RPMI7951 (cell line): ENCODE data around the gene CCDC171. TPM values are rescaled to one million over a fixed set of nuclear protein-coding genes. Genes with fewer than 3 reads are reported as not detected.
"Not testable (repeated sequence)": the region's sequence is repeated elsewhere in the genome, so short reads cannot be mapped to it uniquely, and the experiment has no call there.

Source experiments
- DNase-seq: peaks from one replicate; pipeline ENCODE4 v3.0.0-alpha.2; 2012; ENCODE audit warnings: low read depth
- total RNA-seq: library from RNA; depleted of rRNA; stranded (reverse); fragments of >200 nt; shearing (Covaris generic); gene quantifications from 2 replicates; pipeline ENCODE4 v1.2.3, GENCODE V29; 2014

Gene CCDC171
- total RNA-seq, 1 experiment from 2014 or later: 0.48 TPM

- peak; percentile 29 for DNase-seq
These were observed 144.1 kb downstream of the CCDC171 start for GRCh38 chr9:15696979-15697378.

DNA sequence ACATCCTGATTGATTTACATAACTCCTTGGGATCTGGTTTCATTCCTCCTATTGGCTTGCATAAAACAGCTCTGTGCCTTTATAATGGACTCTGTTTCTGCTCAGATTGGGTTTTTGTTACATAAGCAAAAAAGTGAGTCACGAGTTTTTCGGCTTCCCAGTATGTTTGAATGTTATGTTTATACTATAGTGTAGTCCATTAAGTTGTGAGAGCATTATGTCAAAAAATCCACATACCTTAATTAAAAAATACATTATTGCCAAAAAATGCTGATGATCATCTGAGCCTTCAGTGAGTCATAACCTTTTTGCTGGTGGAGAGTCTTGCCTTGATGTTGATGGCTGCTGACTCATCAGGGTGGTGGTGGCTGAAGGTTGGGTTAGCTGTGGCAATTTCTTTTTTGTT, 144.6 kb downstream of the CCDC171 start:
- DNase-seq: peak; percentile 65

GRCh38 chr9:15699876-15700559, 147.2 kb downstream of the CCDC171 start:
- not testable (repeated sequence) for DNase-seq

DNA sequence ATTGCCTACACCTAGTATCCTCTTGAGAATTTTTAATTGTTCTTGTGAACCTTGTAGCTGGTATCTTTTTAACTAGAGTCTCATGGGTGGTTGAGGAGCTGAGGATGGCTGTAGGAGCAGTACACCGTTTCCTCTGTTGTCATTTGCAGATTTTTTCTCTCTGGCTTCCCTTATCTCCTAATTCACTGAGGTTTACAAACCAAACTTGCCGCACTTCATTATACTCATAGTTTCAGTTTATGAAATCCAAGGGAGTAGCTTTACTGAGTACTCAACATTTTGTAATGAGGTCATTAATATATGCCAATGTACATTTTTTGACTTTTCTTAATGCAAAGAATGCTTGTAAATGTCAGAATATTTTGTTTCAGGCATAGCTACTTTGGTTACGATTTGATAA, 154.2 kb downstream of the CCDC171 start:
- no peak for DNase-seq

DNA sequence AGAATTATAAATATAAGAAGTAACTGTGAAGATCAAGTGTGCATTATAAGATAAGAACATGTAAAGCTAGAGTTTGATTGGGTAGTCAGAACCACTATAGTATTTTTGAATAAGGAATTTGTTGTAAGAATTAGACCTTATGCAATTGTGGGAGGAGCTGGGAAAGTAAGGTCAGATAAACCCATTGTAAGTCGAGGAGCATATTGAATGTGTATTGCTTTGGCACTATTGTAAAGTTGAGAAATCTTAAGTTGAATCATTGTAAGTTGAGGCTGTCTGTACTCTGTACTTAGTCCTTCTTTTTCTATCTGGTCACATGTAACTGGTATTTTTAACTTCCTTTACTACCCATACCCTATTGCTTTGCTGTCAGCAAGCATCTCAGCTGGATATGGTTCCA, 158.7 kb downstream of the CCDC171 start:
- no peak for DNase-seq

DNA sequence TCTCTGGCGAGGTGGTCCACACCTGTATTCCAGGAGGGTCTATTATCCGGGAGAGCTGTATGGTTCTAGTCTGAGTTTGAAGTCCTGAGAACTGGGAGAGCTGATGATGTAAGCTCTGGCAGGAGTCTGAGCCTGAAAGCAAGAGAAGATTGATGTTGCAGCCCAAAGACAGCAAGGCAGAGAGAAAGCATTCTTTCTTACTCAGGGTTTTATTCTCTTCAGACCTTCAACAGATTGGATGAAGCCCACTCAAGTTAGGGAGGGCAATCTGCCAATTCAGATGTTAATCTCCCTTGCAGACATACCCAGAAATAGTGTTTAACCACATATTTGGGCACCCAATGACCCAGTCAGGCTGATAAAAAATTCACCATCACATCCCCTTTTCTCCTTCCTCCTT, 159.1 kb downstream of the CCDC171 start:
- no peak for DNase-seq

- DNase-seq: no peak
These were observed 161.9 kb downstream of the CCDC171 start for GRCh38 chr9:15714746-15715145.

DNA sequence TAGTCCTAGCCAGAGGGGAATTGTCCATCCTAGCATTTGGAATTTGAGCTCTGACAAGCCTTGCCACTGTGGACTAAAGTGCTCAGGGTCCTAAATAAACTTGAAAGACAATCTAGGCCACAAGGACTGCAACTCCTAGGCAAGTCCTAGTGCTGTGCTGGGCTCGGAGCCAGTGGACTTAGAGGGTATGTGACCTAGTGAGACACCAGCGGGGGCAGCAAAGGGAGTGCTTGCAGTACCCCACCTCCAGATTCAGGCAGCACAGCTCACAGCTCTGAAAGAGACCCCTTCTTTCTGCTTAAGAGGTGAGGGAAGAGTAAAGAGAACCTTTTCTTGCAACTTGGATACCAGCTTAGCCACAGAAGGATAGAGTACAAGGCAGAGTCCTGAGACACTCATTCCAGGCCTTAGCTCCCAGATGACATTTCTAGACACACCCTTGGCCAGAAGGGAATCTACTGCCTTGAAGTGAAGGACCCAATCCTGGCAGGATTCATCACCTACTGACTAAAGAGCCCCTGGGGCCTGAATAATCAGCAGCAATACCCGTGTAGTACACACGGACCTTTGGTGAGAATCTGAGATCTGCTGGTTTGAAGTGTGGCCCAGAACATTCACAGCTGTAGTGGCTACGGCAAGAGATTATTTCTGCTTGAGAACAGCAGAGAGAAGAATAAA, 164.6 kb downstream of the CCDC171 start:
- peak; percentile 1 for DNase-seq

DNA sequence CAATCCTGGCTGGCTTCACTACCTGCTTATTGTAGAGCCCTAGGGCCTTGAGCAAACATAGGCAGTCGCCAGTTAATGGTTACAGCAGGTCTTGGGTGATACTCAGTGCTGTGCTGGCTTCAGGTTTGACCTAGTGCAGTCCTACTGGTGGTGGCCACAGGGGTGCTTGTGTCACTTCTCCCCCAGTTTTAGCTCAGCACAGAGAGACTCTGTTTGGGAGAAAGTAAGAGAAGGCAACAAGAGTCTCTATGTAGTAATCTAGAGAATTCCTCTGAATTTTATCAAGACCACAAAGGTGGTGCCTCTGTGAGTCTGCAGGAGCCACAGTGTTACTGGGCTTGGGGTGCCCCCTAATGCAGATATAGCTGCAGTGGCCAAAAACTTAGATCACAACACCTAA, 165.6 kb downstream of the CCDC171 start:
- DNase-seq: no peak

- no peak for DNase-seq
These were observed 168.0 kb downstream of the CCDC171 start for GRCh38 chr9:15720861-15721260.

- DNase-seq: peak; percentile 3
These were observed 170.0 kb downstream of the CCDC171 start for GRCh38 chr9:15722888-15723287.

- DNase-seq: peak; percentile 2
These were observed 171.2 kb downstream of the CCDC171 start for GRCh38 chr9:15724016-15724415.

GRCh38 chr9:15724612-15725011, 171.8 kb downstream of the CCDC171 start:
- no peak for DNase-seq

DNA sequence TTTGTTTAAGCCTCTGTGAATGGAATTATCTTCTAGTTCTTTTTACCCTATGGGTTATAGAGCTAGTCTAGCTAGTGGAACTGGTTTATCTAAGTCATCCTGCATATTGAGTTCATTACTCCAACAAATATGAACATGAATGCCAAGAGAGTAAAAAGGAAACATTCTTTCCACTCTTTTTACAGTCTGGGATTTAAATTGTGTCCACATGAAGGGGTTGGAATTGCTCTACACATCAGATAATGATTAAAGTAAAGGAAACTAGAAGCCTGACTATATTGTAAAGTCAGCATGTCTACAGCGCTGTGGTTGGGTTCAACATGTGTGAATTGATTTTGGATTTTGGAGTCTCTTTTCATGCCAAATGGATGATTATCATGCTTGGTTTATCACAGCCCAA, 173.1 kb downstream of the CCDC171 start:
- DNase-seq: no peak

DNA sequence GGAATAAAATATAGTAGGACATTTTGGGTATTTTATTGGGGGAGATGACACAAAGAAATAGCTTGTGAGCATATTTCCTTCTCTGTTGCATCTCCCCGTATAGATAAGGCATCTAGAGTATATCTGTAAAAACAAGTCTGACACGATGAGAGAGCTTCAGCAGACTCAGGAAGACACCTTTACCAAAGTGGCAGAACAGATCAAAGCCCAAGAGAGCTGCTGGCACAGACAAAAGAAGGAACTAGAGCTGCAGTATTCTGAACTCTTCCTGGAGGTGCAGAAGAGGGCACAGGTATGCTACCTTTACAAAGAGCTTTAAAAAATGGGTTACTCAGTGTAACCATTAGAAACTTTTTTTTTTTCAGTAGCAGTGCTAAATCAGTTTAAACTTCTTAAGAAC, 176.7 kb downstream of the CCDC171 start:
- DNase-seq: no peak

DNA sequence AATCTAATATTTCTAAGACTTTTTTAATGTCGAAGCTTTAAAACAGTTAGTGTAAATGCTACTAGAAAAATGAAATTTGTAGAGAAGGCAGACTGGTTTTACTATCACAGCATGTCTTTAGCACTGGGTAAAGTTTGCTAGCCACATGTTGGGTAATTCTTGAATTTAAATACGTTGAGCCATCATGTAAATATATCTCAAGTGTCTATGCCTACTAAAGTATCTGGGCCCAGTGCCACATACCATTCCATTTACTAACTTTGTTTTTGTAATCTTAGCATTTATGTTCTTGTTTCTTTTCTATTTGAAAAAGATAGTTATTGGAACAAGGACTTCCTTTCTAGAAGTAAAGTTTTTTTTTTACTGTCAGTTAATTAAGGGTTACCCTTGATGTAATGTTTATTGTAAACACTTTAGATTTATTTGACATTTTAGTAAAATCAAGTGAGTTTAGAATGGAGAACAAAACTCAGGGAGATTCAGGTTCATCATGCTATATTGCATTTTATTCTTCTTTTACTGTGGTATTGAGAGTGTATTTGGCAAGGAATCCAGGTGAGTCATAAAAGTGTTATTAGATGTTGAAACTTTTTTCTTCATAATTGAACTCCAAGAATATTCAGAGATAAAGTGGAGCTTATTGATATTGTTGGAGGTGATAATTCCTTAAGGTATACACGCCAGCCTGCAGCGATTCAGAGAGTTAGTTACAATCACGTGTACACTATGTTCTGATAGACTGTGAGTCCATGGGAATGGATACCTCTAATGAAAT, 182.4 kb downstream of the CCDC171 start:
- DNase-seq: peak; percentile 69

DNA sequence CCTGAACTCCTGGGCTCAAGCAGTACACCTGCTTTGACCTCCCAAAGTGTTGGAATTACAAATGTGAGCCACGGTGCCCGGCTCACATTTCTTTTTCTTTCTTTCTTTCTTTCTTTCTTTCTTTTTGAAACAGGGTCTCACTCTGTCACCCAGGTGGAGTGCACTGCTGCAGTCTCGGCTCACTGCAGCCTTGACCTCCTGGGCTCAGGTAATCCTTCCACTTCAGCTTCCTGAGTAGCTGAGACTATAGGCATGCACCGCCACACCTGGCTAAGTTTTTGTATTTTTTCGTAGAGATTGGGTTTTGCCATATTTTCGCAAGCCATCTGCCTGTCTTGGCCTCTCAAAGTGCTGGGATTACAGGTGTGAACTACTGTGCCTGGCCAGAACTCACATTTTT, 183.7 kb downstream of the CCDC171 start:
- DNase-seq: no peak

DNA sequence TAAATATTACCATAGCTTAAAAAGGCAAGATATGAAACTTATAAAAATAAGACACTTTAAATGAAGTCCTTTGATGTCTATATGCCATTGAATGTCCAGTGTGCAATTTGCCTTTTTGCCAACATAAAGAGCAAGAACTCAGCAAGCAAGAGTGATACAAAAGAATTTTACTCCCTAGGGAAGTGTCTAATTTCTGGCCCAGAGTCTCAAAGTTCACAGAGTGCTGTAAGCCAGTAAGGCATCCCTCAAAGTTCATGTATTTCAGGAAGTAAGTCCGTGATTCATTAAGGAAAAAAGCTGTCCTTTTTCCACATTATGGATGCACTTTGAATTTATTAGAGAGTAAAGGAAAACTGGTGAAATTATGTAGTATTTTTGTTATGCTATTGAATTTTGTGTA, 185.2 kb downstream of the CCDC171 start:
- DNase-seq: peak; percentile 2

DNA sequence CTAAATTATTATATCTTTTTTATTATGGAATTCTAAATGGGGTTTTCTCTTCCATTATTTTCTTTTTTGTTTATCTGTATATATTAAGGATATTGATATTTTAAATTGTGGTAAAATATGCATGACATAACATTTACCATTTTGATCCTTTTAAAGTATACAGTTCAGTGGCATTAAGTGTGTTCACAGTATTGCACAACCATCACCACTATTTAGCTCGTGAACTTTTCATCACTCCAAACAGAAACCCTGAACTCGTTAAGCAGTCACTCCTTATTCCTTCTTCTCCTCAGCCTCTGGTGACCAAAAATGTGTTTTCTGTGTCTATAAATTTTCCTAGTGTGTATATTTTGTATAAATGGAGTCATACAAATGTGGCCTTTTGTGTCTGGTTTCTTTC, 188.2 kb downstream of the CCDC171 start:
- no peak for DNase-seq

DNA sequence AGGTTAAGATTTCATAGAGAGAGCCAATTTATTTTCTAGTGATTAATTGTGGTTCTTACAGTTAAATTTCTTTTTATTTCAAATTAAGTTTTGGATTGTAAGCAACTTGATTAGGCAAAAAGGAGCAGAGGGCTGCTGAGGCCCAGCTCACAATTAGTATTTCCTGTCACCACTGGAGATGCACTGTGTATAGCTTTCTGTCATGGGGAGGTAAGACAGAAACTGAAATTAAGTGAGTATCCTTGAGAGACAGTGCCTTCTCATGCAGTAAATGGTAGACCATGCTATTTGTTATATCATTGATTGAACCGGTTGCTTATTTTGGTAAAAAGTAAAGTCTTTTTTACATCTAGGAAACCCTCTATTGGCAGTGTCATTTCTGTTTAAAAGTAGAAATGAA, 190.7 kb downstream of the CCDC171 start:
- DNase-seq: no peak

DNA sequence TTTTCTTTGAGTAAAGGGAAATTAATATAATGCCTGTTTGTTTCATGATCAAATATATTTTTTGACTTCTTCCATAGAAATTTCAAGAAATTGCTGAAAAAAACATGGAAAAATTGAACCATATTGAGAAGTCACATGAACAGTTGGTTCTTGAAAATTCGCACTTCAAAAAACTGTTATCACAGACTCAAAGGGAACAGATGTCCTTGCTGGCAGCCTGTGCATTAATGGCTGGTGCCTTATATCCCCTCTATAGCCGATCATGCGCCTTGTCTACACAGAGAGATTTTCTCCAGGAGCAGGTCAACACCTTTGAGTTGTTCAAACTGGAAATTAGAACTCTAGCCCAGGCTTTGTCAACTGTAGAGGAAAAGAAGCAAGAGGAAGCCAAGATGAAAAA, 191.4 kb downstream of the CCDC171 start:
- no peak for DNase-seq

DNA sequence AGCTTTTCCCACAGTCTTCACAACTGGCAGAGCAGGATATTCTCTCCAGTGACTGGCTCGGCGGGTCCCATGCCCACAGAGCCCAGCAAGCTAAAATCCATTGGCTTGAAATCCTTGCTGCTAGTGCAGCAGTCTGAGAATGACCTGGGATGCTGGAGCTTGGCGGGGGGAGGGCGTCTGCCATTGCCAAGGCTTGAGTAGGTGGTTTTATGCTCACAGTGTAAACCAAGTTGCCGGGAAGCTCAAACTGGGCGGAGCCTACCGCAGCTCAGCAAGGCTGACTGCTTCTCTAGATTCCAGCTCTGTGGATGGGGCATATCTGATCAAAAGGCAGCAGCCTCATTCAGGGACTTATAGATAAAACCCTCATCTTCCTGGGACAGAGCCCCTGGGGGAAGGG, 194.1 kb downstream of the CCDC171 start:
- DNase-seq: no peak

GRCh38 chr9:15755660-15756059, 202.8 kb downstream of the CCDC171 start:
- DNase-seq: no peak
